Thyroid gland (tissue), 4 donors: ENCODE measurements around the gene FRG2C.

Source experiments
- CTCF ChIP-seq, 6 experiments: fragments of 200-600 bp in 3 of 6; fragments of 450-650 bp in 3 of 6; sonication (generic) in 3 of 6; IDR thresholded peaks; one replicate each; pipeline ENCODE4 v1.5.1; 2016 to 2019; ENCODE audit warnings: antibody characterized with exemption in 6 of 6, mild to moderate bottlenecking in 2 of 6, inconsistent platforms in 1 of 6, moderate library complexity in 1 of 6
- POLR2A ChIP-seq, 2 donors: fragments of 450-650 bp; IDR thresholded peaks; one replicate each; pipeline ENCODE4 v1.6.1; 2017; ENCODE audit warnings: antibody characterized with exemption in 2 of 2, mild to moderate bottlenecking in 2 of 2, moderate library complexity in 1 of 2

- TF ChIP-seq CTCF (IDR thresholded peaks at IDR 0.05) (no peak), POLR2A (IDR thresholded peaks at IDR 0.05) (no peak)
Observed at GRCh38 chr3:75692061-75692460, 27.9 kb downstream of the FRG2C start.
